GM19452 (cell line): ENCODE results near the gene PRSS58.

Source experiments
- ATAC-seq: cut with Tn5 transposase; IDR thresholded peaks from one replicate; pipeline ENCODE4 v1.9.1; 2021; ENCODE audit not compliant: unreplicated experiment

PRSS58 gene, protein sequence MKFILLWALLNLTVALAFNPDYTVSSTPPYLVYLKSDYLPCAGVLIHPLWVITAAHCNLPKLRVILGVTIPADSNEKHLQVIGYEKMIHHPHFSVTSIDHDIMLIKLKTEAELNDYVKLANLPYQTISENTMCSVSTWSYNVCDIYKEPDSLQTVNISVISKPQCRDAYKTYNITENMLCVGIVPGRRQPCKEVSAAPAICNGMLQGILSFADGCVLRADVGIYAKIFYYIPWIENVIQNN

DNA sequence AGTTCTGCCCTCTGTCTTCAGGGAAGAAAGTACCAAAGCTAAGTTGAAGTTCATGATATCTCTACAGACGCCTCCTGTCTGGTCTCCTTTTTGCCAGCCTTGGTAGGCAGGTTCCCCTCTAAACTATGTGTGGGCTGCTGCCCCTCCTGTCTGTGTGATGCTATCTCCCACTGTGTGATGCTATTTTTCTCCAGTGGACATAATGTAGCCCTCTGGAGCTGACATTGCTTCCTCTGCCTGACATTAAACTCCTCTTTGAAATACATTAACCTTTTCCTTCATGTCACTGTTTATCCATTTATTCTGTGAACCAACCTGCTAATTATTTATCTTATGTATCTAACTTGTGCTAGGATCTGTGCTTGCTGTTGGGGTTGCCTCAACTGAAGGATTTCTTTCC, at the start of gene PRSS58:
TSS of gene PRSS58 (minus strand) at position 101 of the 400 bp plus-strand sequence. CDS start 351 bp downstream, outside the sequence.
- no peak for ATAC-seq

- no peak for ATAC-seq
These were observed 49.5 kb upstream of the PRSS58 start for GRCh38 chr7:142307246-142307900.

DNA sequence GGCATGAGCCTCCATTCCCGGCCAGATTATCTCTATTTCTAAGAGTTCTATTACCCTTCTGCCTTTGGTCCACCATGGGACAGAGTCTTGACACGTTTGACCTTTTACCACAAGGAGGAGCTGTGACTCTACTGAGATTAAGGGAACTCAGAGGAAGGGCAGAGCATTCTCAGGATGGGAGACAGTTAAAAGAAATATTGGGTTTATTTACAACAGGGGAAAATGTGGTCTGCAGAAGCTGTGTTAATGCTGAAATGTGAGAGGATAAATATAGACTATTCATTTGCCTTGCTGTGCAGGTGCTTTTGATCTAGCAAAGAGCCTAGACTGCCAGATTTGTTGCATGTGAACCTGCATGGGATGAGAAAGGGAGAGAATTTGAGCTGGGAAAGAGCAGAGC, 45.8 kb upstream of the PRSS58 start:
- no peak for ATAC-seq

DNA sequence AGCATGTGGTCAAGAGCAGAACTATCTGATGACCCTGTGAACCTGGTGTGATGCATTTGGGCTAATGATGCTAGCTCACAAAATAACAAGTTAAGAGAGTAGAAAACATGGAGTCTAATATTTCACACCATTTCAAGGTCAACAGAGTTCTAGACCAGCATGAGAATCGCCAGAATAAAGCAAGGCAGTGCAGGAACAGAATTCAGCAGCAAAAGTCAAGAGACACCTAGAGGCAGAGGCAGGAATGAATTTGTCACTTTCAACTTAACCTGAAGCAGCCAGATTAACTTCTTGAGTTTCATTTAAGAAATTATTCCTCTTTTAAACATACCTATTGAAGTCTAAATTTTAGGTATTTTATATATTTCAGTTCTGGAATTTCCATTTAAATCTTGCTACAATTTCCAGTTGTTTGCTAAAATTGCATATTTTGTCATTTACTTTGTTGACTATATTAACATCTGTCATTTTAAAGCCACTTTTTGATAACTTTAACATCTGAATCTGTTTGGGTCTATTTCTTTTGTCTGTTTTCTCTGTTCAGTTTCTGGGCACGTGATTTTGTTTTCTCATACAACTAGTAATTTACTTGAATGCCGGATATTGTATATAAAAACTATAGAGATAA, 44.2 kb upstream of the PRSS58 start:
- no peak for ATAC-seq

DNA sequence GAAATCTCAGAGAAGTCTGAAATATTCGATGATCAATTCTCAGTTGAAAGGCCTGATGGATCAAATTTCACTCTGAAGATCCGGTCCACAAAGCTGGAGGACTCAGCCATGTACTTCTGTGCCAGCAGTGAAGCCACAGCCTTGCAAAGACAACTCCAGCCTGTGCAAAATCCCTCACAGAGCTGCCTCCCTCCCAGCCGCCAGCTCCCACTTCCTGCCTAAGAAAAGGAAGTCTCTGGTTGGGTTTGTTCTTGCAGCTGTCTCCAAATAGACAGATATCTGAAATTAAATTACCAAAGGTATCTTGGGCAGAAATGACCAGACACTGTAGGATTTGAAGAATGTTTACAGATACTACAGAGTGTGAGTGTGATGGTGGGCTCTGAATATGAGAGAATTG, 43.4 kb upstream of the PRSS58 start:
- ATAC-seq, result no peak

DNA sequence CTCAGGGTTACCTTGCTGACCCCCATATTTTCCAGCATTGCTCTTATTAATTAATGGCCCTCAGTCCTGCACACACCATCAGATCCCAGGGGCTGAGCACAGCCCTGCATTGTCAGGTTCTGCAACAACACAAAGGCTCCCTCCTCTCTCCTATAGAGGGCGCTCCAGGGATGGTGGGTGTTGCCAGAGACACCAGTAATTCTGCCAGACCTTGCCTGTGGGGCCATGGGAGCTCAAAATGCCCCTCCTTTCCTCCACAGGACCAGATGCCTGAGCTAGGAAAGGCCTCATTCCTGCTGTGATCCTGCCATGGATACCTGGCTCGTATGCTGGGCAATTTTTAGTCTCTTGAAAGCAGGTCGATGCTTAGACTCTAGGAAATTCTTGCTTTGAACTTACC, 42.8 kb upstream of the PRSS58 start:
- no peak for ATAC-seq

GRCh38 chr7:142299237-142299781, 41.5 kb upstream of the PRSS58 start:
- no peak for ATAC-seq

DNA sequence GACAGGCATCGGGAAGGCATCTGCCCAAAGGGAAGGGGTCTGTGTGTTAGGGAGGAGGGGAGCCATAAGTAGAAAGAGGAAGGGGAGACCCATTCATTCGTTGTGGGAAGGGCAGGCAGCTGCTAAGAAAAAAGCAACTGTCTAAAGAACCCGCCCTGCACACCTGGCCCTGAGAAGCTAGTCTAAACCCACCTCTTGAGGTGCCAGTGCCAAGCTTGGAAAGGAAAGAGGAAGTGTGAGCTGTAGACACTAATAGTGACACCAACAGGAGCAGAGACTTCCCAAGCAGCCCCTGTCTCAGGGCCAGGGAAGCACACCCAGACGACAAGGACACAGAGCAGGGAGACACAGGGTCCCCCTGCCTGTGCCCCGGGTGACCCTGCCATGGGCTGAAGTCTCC, 40.8 kb upstream of the PRSS58 start:
- ATAC-seq, result no peak

DNA sequence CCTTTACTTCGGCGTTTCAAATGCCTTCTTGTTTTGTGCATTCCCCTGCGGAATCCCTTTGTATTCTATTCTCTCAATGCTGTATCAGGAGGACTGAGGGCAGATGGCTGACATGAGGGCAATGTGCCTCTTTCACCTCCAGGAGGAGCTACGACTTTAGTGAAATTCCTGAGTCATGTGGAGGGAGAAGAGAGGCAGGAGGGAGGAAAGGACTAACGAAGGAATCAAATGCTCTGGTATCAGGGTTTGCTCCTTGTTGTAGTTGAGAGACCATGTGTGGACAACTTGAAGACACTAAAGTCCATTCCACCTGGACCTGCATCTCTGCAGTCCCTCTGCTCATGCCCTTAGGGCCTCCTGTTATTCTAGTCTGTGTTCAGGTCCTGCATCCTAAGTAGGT, 40.2 kb upstream of the PRSS58 start:
- no peak for ATAC-seq

- ATAC-seq, result no peak
These were observed 22.4 kb upstream of the PRSS58 start for GRCh38 chr7:142280263-142280662.

DNA sequence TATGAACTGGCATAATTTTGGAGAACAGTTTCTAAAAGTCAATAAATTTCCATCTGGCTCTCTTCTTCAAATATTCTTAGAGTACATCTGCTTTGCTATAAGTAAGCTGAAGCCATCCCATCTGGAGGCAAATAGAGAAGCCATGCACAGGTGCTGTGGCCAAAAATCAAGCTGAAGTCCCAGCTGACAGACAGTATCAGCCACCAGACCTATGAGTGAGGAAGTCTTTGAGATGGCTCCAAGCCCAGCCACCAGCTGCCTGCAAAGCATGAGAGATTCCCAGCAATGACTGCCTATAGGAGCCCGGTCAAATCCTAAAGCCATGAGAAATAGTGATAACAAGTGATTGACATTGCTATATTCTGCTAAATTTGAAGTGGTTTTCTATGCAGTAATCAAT, 21.7 kb upstream of the PRSS58 start:
- no peak for ATAC-seq

- ATAC-seq, result no peak
These were observed 17.2 kb upstream of the PRSS58 start for GRCh38 chr7:142275028-142275427.

DNA sequence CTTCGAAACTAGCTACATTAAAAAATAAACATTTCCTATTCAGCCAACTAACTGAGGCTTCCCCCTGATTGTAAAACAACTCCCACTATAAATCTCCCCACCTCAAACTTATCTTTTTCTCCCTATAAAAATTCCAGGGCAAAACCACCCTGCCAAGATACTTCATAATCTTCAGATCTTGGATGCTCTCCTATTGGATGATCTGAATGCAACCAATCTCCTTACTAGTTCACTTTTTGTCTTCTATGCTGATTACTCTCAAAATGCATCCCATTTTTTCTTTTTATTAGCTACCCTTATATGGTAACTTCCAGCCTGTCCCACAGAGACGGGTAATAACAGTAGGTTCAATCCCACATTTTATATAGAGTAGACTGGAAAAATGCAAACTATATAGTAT, 15.0 kb upstream of the PRSS58 start:
- no peak for ATAC-seq

- no peak for ATAC-seq
These were observed 5.9 kb upstream of the PRSS58 start for GRCh38 chr7:142263598-142264380.

DNA sequence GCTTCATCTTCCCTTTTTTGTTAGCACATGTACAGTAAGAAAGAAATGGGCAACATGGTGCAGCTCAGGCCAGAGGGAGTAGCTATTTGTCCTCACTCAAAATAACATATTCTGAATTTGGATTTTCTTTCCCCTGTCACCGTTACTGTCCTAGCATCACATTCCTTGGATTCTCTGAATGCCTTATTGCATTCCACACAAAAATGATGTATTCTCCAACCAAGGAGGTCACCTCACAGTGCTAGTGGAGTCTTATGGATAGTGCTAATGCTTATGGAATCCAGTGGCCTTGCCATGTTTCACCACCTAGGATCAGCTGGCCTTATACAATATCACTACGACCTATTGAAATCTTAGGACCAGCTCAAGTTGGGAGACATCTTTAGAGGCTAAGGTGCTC, 7.2 kb downstream of the PRSS58 start:
- no peak for ATAC-seq

DNA sequence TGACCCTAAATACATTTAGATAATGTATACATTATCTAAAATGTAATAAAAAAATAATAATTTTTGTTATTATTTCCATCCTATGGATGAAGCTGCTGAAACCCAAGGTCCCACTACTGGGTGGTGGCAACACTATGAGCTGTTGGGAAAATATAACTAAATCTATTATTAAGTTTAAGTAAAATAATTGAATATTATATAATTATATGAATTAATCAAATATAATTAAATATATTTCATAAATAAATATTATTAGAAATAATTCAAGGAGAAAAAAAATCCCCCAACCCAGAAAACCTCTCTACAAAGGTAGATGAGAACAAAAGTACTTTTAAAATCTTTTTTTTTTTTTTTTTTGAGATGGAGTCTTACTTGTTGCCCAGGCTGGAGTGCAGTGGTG, 7.9 kb downstream of the PRSS58 start:
- ATAC-seq, result no peak

- ATAC-seq, result no peak
These were observed 9.4 kb downstream of the PRSS58 start for GRCh38 chr7:142248166-142249160.

DNA sequence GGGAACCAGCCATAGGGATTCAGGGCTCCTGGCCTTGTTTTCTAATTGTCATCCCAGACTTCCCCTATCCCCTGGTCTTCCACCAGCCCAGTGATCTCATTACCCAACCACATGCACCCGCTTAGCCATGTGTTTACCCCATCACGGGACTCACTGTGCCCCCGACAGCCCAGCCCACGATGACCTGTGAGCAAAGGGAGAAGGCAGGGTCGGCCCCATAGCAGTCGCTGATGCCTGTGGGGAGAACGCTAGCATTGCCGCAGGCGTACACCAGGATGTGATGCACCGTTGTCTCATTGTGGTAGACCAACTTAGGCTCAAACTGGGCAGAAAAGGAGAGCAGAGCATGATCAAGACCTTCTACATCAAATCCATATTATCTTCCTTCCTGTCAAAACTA, 14.0 kb downstream of the PRSS58 start:
- ATAC-seq, result no peak

- no peak for ATAC-seq
These were observed 17.3 kb downstream of the PRSS58 start for GRCh38 chr7:142240546-142240945.

DNA sequence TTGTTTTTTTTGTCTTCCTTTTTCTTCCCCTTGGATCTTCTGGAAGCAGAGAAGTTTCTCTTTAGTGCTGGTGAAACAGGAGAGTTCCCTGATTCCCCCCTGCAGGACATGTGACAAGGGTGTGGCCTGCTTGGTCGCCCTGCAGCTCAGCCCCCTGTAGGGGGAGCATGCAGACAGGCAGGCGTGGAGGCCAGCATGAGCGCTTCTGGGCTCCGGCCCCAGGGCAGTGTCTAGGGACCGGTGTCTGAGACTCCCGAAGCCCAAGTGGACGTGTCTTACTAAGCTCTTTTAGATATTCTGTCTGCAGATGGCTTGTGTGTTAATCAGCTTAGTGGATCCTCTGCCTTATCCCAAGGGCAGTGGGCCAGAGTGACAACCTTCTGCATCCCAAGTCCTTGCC, 26.1 kb downstream of the PRSS58 start:
- ATAC-seq, result no peak
